Tibial nerve (tissue), 4 donors: ENCODE measurements around the gene MZF1.

Experiments
- EP300 ChIP-seq, 2 donors: sonication (generic); formaldehyde crosslinking; IDR thresholded peaks; one replicate each; pipeline ENCODE4 v1.6.1; 2017; ENCODE audit warnings: antibody characterized with exemption in 2 of 2, mild to moderate bottlenecking in 1 of 2
- TF ChIP-seq, protein P1 (sequence below), 5 experiments: fragments of 200-600 bp in 3 of 5; fragments of 450-650 bp in 2 of 5; sonication (generic) in 3 of 5; IDR thresholded peaks; one replicate each; pipeline ENCODE4 v1.5.1; 2016 to 2019; ENCODE audit warnings: antibody characterized with exemption in 5 of 5, mild to moderate bottlenecking in 3 of 5, moderate library complexity in 2 of 5

DNA sequence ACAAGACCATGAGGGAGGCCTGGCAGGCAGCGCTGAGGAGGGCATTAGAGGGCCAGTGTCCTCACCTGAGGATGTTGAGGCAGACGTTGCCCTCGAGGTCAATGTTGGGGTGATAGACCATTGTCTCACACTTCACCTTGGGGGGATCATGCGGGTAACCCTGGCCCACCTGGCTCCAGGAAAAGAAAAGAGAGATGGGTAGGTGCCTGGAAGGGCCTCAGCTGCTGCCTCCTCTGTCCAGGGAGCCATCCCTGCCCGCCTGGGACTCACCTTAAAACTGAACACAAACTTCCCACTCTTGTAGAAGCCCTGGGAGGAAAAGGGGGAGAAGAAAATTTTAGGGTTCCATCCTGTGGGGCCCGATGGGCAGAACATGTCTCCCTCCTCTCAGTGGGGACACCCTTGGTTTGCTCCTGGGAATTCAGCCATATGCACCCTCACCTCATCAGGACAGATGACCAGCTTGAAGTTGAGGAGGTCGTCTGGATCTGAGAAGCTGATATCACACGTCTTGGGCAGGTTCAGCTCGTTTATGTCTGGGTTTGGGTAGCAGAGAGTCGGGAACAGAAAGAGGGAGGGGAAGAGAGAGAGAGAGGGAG, 16.4 kb downstream of the MZF1 start:
- TF ChIP-seq, protein P1, sequence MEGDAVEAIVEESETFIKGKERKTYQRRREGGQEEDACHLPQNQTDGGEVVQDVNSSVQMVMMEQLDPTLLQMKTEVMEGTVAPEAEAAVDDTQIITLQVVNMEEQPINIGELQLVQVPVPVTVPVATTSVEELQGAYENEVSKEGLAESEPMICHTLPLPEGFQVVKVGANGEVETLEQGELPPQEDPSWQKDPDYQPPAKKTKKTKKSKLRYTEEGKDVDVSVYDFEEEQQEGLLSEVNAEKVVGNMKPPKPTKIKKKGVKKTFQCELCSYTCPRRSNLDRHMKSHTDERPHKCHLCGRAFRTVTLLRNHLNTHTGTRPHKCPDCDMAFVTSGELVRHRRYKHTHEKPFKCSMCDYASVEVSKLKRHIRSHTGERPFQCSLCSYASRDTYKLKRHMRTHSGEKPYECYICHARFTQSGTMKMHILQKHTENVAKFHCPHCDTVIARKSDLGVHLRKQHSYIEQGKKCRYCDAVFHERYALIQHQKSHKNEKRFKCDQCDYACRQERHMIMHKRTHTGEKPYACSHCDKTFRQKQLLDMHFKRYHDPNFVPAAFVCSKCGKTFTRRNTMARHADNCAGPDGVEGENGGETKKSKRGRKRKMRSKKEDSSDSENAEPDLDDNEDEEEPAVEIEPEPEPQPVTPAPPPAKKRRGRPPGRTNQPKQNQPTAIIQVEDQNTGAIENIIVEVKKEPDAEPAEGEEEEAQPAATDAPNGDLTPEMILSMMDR (IDR thresholded peaks at IDR 0.05), result no peak
- no peak for TF ChIP-seq EP300 (IDR thresholded peaks at IDR 0.05)
